K562 (cell line): ENCODE results near the gene CRELD2. TPM values are rescaled to one million over a fixed set of nuclear protein-coding genes. Genes with fewer than 3 reads are reported as not detected.

Experiments used
- CBFA2T3 ChIP-seq: fragments of 450-650 bp; IDR thresholded peaks from 2 replicates; pipeline ENCODE4 v1.6.1; 2017
- DIDO1 ChIP-seq: fragments of 450-650 bp; IDR thresholded peaks from 2 replicates; pipeline ENCODE4 v1.6.1; 2016; ENCODE audit warnings: low read depth, missing biosample characterization, missing genetic modification characterization
- FOXA1 ChIP-seq: fragments of 450-650 bp; IDR thresholded peaks from 2 replicates; pipeline ENCODE4 v1.6.1; 2016; ENCODE audit warnings: mild to moderate bottlenecking, borderline replicate concordance
- FOXP4 ChIP-seq: sonication (generic); formaldehyde crosslinking; IDR thresholded peaks from 2 replicates; pipeline ENCODE4 v1.8.0; 2022; ENCODE audit warnings: mild to moderate bottlenecking, missing genetic modification reagents, borderline replicate concordance
- JUND ChIP-seq, 2 experiments: IDR thresholded peaks; 2 replicates in 1 of 2; 3 replicates in 1 of 2; pipeline ENCODE4 v1.6.1; 2011; ENCODE audit warnings: borderline replicate concordance in 2 of 2, low read depth in 2 of 2, low read length in 2 of 2, improper control_type of control experiment in 1 of 2, missing biosample characterization in 1 of 2, missing genetic modification characterization in 1 of 2, missing genetic modification reagents in 1 of 2
- KLF6 ChIP-seq: fragments of 250-450 bp; sonication (Bioruptor Pico); IDR thresholded peaks from 2 replicates; pipeline ENCODE4 v1.4.0; 2020; ENCODE audit warnings: mild to moderate bottlenecking, moderate library complexity, borderline replicate concordance
- MED1 ChIP-seq: sonication (generic); formaldehyde crosslinking; IDR thresholded peaks from 2 replicates; pipeline ENCODE4 v1.8.1; 2023; ENCODE audit warnings: missing genetic modification reagents, borderline replicate concordance
- PHTF2 ChIP-seq: fragments of 250-450 bp; sonication (Bioruptor Pico); IDR thresholded peaks from 2 replicates; pipeline ENCODE4 v1.5.0; 2021; ENCODE audit warnings: mild to moderate bottlenecking
- RB1 ChIP-seq: fragments of 450-650 bp; IDR thresholded peaks from 2 replicates; pipeline ENCODE4 v1.6.1; 2017; ENCODE audit warnings: low read depth, mild to moderate bottlenecking
- RBM15 ChIP-seq: fragments of 200-400 bp; formaldehyde crosslinking; IDR thresholded peaks from 2 replicates; pipeline ENCODE4 v1.6.1; 2018; ENCODE audit warnings: mild to moderate bottlenecking, low read length, moderate library complexity; ENCODE audit not compliant: insufficient read depth
- SAFB2 ChIP-seq: fragments of 200-400 bp; formaldehyde crosslinking; IDR thresholded peaks from 2 replicates; pipeline ENCODE4 v1.6.1; 2018; ENCODE audit warnings: borderline replicate concordance, low read length, low read depth, moderate library complexity; ENCODE audit not compliant: severe bottlenecking
- SAP30 ChIP-seq: fragments of 200-600 bp; sonication (generic); IDR thresholded peaks from 2 replicates; pipeline ENCODE4 v1.6.1; 2012; ENCODE audit warnings: borderline replicate concordance, low read depth, mild to moderate bottlenecking, moderate library complexity, low read length, control low read depth, inconsistent platforms; ENCODE audit not compliant: insufficient read depth, poor library complexity, severe bottlenecking
- TAF9B ChIP-seq: fragments of 450-650 bp; IDR thresholded peaks from 2 replicates; pipeline ENCODE4 v1.6.1; 2018; ENCODE audit warnings: mild to moderate bottlenecking; ENCODE audit not compliant: partially characterized antibody
- YBX1 ChIP-seq: fragments of 450-650 bp; IDR thresholded peaks from 2 replicates; pipeline ENCODE4 v1.7.1; 2016; ENCODE audit warnings: mild to moderate bottlenecking
- ZBTB12 ChIP-seq: fragments of 250-450 bp; sonication (Bioruptor Pico); IDR thresholded peaks from 2 replicates; pipeline ENCODE4 v1.4.0; 2020
- ZBTB9 ChIP-seq: fragments of 450-650 bp; formaldehyde crosslinking; IDR thresholded peaks from 2 replicates; pipeline ENCODE4 v1.4.0; 2020; ENCODE audit warnings: mild to moderate bottlenecking, moderate library complexity
- ZNF217 ChIP-seq: sonication (generic); formaldehyde crosslinking; IDR thresholded peaks from 2 replicates; pipeline ENCODE4 v1.8.0; 2022; ENCODE audit warnings: mild to moderate bottlenecking, missing genetic modification reagents
- ZNF347 ChIP-seq: fragments of 450-650 bp; formaldehyde crosslinking; IDR thresholded peaks from 2 replicates; pipeline ENCODE4 v1.4.0; 2020; ENCODE audit warnings: low read depth, mild to moderate bottlenecking, moderate library complexity
- ZNF740 ChIP-seq, 3 experiments: fragments of 200-800 bp in 1 of 3; sonication (Bioruptor generic) in 1 of 3; sonication (generic) in 1 of 3; formaldehyde crosslinking in 1 of 3; IDR thresholded peaks; 2 replicates each; pipeline versions ENCODE4 v1.6.1 to v1.8.0; 2016 to 2022; ENCODE audit warnings: mild to moderate bottlenecking in 2 of 3, missing compliant biosample characterization in 2 of 3, missing genetic modification characterization in 2 of 3, missing genetic modification reagents in 1 of 3
- polyA plus RNA-seq, 8 experiments: library from polyadenylated mRNA; depleted of rRNA in 4 of 8; stranded (reverse) in 5 of 8; unstranded in 3 of 8; fragments of >200 nt; fragmentation: Nextera tagmentation in 2 of 8; fragmentation: Illumina TruSeq in 1 of 8; extraction: Ambion mirVana in 2 of 8; extraction: Trizol in 1 of 8; gene quantifications; 2 replicates each; pipeline versions ENCODE4 v1.2.1 to v1.2.3, GENCODE V29; 2011 to 2014; ENCODE audit warnings: inconsistent platforms in 1 of 8, missing spikeins in 1 of 8
- total RNA-seq, 7 experiments: library from RNA; depleted of rRNA in 6 of 7; stranded (reverse); fragments of >200 nt in 6 of 7; fragmentation: Illumina TruSeq in 2 of 7; extraction: Trizol in 2 of 7; gene quantifications; 2 replicates each; pipeline versions ENCODE4 v1.2.1 to v1.2.3, GENCODE V29; 2011 to 2021; ENCODE audit warnings: low replicate concordance in 1 of 7

CRELD2 gene
- total and polyA plus RNA-seq, 9 of the 15 experiments (the other 6 are each of a cell fraction or from before 2014, with no cell fraction given): 0.96 to 25.3 (median 8.8) TPM

- TF ChIP-seq JUND (IDR thresholded peaks at IDR 0.05; ENCODE audit: borderline replicate concordance, low read depth, low read length) (0 out of 2 replicates have a peak, but pooled peaks have one; percentile 9), JUND (tag; IDR thresholded peaks at IDR 0.05; ENCODE audit: borderline replicate concordance, low read depth, low read length) (no peak), ZBTB9 (CRISPR knock-in tag) (no peak), RB1 (0 out of 2 replicates have a peak, but pooled peaks have one; percentile 23), SAP30 (no peak), PHTF2 (no peak), CBFA2T3 (no peak), ZNF740 (CRISPR knock-in tag; IDR thresholded peaks at IDR 0.05) (no peak), ZNF740 (tag; IDR thresholded peaks at IDR 0.05) (no peak), TAF9B (no peak), KLF6 (CRISPR knock-in tag) (no peak), ZBTB12 (CRISPR knock-in tag) (no peak), ZNF217 (CRISPR knock-in tag) (no peak), MED1 (CRISPR knock-in tag) (no peak), FOXP4 (CRISPR knock-in tag) (no peak), YBX1 (no peak), SAFB2 (no peak), FOXA1 (no peak), ZNF347 (CRISPR knock-in tag) (no peak), RBM15 (no peak), DIDO1 (tag) (no peak)
Observed at GRCh38 chr22:49930596-49931412, 12.4 kb downstream of the CRELD2 start (continued).
